K562 (cell line): Measurements from ENCODE around the gene GPT2.

Experiments used
- CREBBP ChIP-seq: IDR thresholded peaks from one replicate; pipeline ENCODE4 v1.6.1; 2012; ENCODE audit warnings: low read depth, mild to moderate bottlenecking, control low read depth, inconsistent platforms, low read length
- CTCF ChIP-seq, 3 experiments: IDR thresholded peaks in 2 of 3; conservative IDR thresholded peaks in 1 of 3; 2 replicates each; pipeline ENCODE4 v1.5.1; 2011 to 2012; ENCODE audit warnings: low read length in 3 of 3, mild to moderate bottlenecking in 3 of 3, control low read depth in 2 of 3, improper control_type of control experiment in 1 of 3, inconsistent platforms in 1 of 3, low read depth in 1 of 3, mixed read lengths in 1 of 3, moderate library complexity in 1 of 3; ENCODE audit not compliant: insufficient read depth in 2 of 3
- NBN ChIP-seq: fragments of 450-650 bp; IDR thresholded peaks from 2 replicates; pipeline ENCODE4 v1.6.1; 2016; ENCODE audit warnings: low read depth, mild to moderate bottlenecking
- NR2C1 ChIP-seq, 2 experiments: fragments of 450-650 bp; IDR thresholded peaks; 2 replicates each; pipeline ENCODE4 v1.6.1; 2017; ENCODE audit warnings: mild to moderate bottlenecking in 2 of 2, antibody characterized with exemption in 1 of 2, inconsistent platforms in 1 of 2, missing compliant biosample characterization in 1 of 2, missing genetic modification characterization in 1 of 2
- ZNF584 ChIP-seq: fragments of 200-800 bp; sonication (Bioruptor generic); IDR thresholded peaks from 2 replicates; pipeline ENCODE4 v1.6.1; 2016; ENCODE audit warnings: low read depth, mild to moderate bottlenecking, missing genetic modification characterization, missing compliant biosample characterization
- TF ChIP-seq, protein P1 (sequence below): sonication (generic); formaldehyde crosslinking; IDR thresholded peaks from 2 replicates; pipeline ENCODE4 v1.8.0; 2023; ENCODE audit warnings: mild to moderate bottlenecking, missing genetic modification reagents
- TF ChIP-seq, protein P2 (sequence below), 2 experiments: fragments of 450-650 bp; IDR thresholded peaks; 2 replicates each; pipeline ENCODE4 v1.6.1; 2016; ENCODE audit warnings: mild to moderate bottlenecking in 2 of 2, borderline replicate concordance in 1 of 2, low read depth in 1 of 2, moderate library complexity in 1 of 2

DNA sequence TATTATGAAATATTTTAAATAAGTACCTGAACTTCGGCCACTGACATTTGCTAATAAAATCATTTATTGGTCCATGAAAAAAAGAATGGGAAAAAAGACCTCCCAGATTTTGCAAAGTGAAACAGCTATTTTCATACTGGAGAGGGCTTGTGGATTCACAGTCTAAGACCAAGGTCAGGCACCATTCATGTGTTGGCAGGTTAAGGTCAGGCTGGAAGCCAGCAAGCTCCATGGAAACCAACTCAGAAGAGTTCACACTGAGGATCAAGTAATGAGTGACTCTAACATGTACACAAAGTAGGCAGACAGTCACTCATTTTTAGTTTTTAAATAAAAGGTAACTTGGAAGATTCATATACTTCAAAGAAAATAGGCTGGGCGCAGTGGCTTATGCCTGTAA lies 85.9 kb downstream of the GPT2 start:
- TF ChIP-seq, protein P1, sequence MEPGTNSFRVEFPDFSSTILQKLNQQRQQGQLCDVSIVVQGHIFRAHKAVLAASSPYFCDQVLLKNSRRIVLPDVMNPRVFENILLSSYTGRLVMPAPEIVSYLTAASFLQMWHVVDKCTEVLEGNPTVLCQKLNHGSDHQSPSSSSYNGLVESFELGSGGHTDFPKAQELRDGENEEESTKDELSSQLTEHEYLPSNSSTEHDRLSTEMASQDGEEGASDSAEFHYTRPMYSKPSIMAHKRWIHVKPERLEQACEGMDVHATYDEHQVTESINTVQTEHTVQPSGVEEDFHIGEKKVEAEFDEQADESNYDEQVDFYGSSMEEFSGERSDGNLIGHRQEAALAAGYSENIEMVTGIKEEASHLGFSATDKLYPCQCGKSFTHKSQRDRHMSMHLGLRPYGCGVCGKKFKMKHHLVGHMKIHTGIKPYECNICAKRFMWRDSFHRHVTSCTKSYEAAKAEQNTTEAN (CRISPR knock-in tag): no peak
- no peak for TF ChIP-seq CREBBP
- TF ChIP-seq CTCF (IDR thresholded peaks at IDR 0.05 in 2 of 3, conservative IDR thresholded peaks at IDR 0.05 in 1 of 3; ENCODE audit: insufficient read depth in 2 of 3, low read depth in 1 of 3, low read length in 3 of 3): no peak
- TF ChIP-seq, protein P2, sequence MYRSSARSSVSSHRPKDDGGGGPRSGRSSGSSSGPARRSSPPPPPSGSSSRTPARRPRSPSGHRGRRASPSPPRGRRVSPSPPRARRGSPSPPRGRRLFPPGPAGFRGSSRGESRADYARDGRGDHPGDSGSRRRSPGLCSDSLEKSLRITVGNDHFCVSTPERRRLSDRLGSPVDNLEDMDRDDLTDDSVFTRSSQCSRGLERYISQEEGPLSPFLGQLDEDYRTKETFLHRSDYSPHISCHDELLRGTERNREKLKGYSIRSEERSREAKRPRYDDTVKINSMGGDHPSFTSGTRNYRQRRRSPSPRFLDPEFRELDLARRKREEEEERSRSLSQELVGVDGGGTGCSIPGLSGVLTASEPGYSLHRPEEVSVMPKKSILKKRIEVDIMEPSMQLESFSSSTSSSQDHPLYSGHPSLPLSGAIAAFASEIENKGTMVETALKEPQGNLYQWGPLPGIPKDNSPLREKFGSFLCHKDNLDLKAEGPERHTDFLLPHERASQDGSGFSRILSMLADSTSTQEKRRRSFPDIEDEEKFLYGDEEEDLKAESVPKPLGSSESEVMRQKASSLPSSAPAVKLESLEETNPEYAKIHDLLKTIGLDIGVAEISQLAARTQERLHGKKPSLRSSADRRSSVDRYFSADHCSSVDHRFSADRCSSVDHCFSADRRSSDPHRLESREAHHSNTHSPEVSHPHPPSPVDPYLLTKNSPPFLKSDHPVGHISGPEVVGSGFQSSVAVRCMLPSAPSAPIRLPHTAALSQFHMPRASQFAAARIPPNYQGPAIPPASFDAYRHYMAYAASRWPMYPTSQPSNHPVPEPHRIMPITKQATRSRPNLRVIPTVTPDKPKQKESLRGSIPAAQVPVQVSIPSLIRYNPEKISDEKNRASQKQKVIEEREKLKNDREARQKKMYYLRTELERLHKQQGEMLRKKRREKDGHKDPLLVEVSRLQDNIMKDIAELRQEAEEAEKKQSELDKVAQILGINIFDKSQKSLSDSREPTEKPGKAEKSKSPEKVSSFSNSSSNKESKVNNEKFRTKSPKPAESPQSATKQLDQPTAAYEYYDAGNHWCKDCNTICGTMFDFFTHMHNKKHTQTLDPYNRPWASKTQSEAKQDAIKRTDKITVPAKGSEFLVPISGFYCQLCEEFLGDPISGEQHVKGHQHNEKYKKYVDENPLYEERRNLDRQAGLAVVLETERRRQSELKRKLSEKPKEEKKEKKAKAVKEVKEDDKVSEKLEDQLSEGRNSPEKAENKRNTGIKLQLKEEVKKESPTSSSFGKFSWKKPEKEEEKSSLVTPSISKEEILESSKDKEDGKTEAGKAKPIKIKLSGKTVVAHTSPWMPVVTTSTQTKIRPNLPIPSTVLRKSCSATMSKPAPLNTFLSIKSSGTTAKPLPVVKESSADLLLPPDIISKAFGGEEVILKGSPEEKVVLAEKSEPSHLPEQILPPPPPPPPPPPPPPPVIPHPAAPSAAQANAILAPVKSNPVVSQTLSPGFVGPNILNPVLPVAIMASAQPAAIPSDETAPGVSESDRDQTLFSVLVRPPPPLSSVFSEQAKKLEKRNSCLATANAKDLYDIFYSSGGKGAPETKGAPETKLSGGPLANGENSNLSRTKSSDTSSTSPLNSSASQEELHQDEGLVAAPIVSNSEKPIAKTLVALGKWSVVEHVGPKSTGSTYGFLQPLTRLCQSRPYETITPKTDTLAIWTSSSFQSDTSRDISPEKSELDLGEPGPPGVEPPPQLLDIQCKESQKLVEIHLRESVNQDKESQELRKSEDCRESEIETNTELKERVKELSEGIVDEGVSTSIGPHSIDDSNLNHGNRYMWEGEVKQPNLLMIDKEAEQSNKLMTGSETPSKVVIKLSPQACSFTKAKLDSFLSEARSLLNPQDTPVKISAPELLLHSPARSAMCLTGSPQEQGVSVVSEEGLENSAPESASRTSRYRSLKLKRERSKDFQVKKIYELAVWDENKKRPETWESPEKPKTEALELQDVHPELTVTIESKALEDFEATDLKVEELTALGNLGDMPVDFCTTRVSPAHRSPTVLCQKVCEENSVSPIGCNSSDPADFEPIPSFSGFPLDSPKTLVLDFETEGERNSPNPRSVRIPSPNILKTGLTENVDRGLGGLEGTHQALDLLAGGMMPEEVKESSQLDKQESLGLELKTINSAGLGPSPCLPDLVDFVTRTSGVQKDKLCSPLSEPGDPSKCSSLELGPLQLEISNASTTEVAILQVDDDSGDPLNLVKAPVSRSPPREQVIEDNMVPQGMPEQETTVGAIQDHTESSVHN (IDR thresholded peaks at IDR 0.05; ENCODE audit: borderline replicate concordance in 1 of 2, low read depth in 1 of 2): no peak
- no peak for TF ChIP-seq NBN
- TF ChIP-seq NR2C1 (IDR thresholded peaks at IDR 0.05): no peak
- TF ChIP-seq NR2C1 (tag; IDR thresholded peaks at IDR 0.05): no peak
- TF ChIP-seq ZNF584: no peak
